GM13977 (cell line): Measurements from ENCODE around the gene PTPN9.
"Not testable (repeated sequence)": the region's sequence is repeated elsewhere in the genome, so short reads cannot be mapped to it uniquely, and the experiment has no call there.

Experiments
- DNase-seq: peaks from one replicate; pipeline ENCODE4 v3.0.0; 2012; ENCODE audit warnings: low spot score
- CTCF ChIP-seq: IDR thresholded peaks from 2 replicates; pipeline ENCODE4 v1.5.1; 2012; ENCODE audit warnings: mild to moderate bottlenecking, control low read depth; ENCODE audit not compliant: insufficient read depth; ENCODE audit errors: extremely low read depth, missing control alignments
- in situ Hi-C: fragments of 300-500 bp; cut with MboI; formaldehyde crosslinking; loops from one replicate; pipeline ENCODE4 v1.12.0; 2022; ENCODE audit warnings: low sequenced_read_pairs, low pct_unique_long_range_greater_than_20kb, mixed read lengths, inconsistent platforms; ENCODE audit not compliant: unreplicated experiment

The PTPN9 gene

GRCh38 chr15:75531041-75531450 lies 48.1 kb downstream of the PTPN9 start:
- in situ Hi-C loops = no loop called here

GRCh38 chr15:75530169-75530568 lies 48.9 kb downstream of the PTPN9 start:
- TF ChIP-seq CTCF = no peak
- in situ Hi-C loops = no loop called here
- no peak for DNase-seq

More at GRCh38 chr15:75531041-75531450, 48.1 kb downstream of the PTPN9 start:
- no peak for TF ChIP-seq CTCF
- DNase-seq = no peak

- in situ Hi-C loops, DNase-seq: not testable (repeated sequence)
These were observed 53.4 kb downstream of the PTPN9 start for GRCh38 chr15:75525756-75526155.

GRCh38 chr15:75523011-75523410 lies 56.1 kb downstream of the PTPN9 start:
- no peak for TF ChIP-seq CTCF
- in situ Hi-C loops = no loop called here
- DNase-seq = no peak

GRCh38 chr15:75517233-75517632 lies 61.9 kb downstream of the PTPN9 start:
- no peak for TF ChIP-seq CTCF

GRCh38 chr15:75508840-75509532 lies 70.1 kb downstream of the PTPN9 start:
- TF ChIP-seq CTCF = peak; percentile 49
- peak; percentile 37 for DNase-seq
- in situ Hi-C loops = no loop called here

More at GRCh38 chr15:75517233-75517632, 61.9 kb downstream of the PTPN9 start:
- in situ Hi-C loops = no loop called here
- DNase-seq = no peak

GRCh38 chr15:75502360-75502759 lies 76.8 kb downstream of the PTPN9 start:
- in situ Hi-C loops = no loop called here
- no peak for DNase-seq
- TF ChIP-seq CTCF = no peak
